HepG2 (cell line): ENCODE data around the gene NAT14. TPM values are rescaled to one million over a fixed set of nuclear protein-coding genes. Genes with fewer than 3 reads are reported as not detected.

Source experiments
- AKNA ChIP-seq: sonication (generic); formaldehyde crosslinking; IDR thresholded peaks from 2 replicates; pipeline ENCODE4 v1.4.0; 2020; ENCODE audit warnings: missing genetic modification reagents, borderline replicate concordance
- CC2D1A ChIP-seq: sonication (generic); formaldehyde crosslinking; IDR thresholded peaks from 2 replicates; pipeline ENCODE4 v1.8.1; 2023; ENCODE audit warnings: mild to moderate bottlenecking, missing genetic modification reagents
- CERS6 ChIP-seq: sonication (generic); formaldehyde crosslinking; IDR thresholded peaks from 2 replicates; pipeline ENCODE4 v1.5.0; 2020; ENCODE audit warnings: missing genetic modification reagents
- FOXA1 ChIP-seq, 2 experiments: fragments of 450-650 bp in 1 of 2; sonication (generic) in 1 of 2; formaldehyde crosslinking in 1 of 2; IDR thresholded peaks; 2 replicates each; pipeline versions ENCODE4 v1.4.0 to v1.6.1; 2016 to 2020; ENCODE audit warnings: missing genetic modification reagents in 1 of 2
- GATA4 ChIP-seq: sonication (generic); IDR thresholded peaks from 2 replicates; pipeline ENCODE4 v1.6.1; 2016; ENCODE audit warnings: antibody characterized with exemption, low read depth, borderline replicate concordance
- HNF4A ChIP-seq: sonication (generic); formaldehyde crosslinking; IDR thresholded peaks from 2 replicates; pipeline ENCODE4 v1.4.0; 2020; ENCODE audit warnings: missing genetic modification reagents
- ISL2 ChIP-seq: sonication (generic); formaldehyde crosslinking; IDR thresholded peaks from 2 replicates; pipeline ENCODE4 v1.5.0; 2020; ENCODE audit warnings: missing genetic modification reagents
- KLF13 ChIP-seq: sonication (generic); formaldehyde crosslinking; IDR thresholded peaks from 2 replicates; pipeline ENCODE4 v1.4.0; 2020; ENCODE audit warnings: mild to moderate bottlenecking, missing genetic modification reagents
- MIER3 ChIP-seq: IDR thresholded peaks from 2 replicates; pipeline ENCODE4 v1.6.1; 2016; ENCODE audit warnings: missing compliant biosample characterization, borderline replicate concordance
- NFIC ChIP-seq: IDR thresholded peaks from 2 replicates; pipeline ENCODE4 v1.6.1; 2012; ENCODE audit warnings: mild to moderate bottlenecking, low read length, inconsistent platforms
- REXO4 ChIP-seq: sonication (generic); formaldehyde crosslinking; IDR thresholded peaks from 2 replicates; pipeline ENCODE4 v1.8.0; 2022; ENCODE audit warnings: missing genetic modification reagents, mild to moderate bottlenecking, borderline replicate concordance
- SATB2 ChIP-seq: sonication (generic); formaldehyde crosslinking; IDR thresholded peaks from 2 replicates; pipeline ENCODE4 v1.5.0; 2020; ENCODE audit warnings: missing genetic modification reagents
- SMYD3 ChIP-seq: sonication (generic); formaldehyde crosslinking; IDR thresholded peaks from 2 replicates; pipeline ENCODE4 v1.8.1; 2023; ENCODE audit warnings: mild to moderate bottlenecking, missing genetic modification reagents
- U2AF1 ChIP-seq: fragments of 200-400 bp; formaldehyde crosslinking; optimal IDR thresholded peaks from 2 replicates; pipeline ENCODE3; 2017; ENCODE audit warnings: mild to moderate bottlenecking, low read depth, low read length
- ZBTB20 ChIP-seq: sonication (generic); formaldehyde crosslinking; IDR thresholded peaks from 2 replicates; pipeline ENCODE4 v1.8.1; 2023; ENCODE audit warnings: missing genetic modification reagents, low read depth, mild to moderate bottlenecking, borderline replicate concordance
- ZBTB44 ChIP-seq: sonication (generic); formaldehyde crosslinking; IDR thresholded peaks from 2 replicates; pipeline ENCODE4 v1.4.0; 2020; ENCODE audit warnings: missing genetic modification reagents
- ZNF503 ChIP-seq: sonication (generic); formaldehyde crosslinking; IDR thresholded peaks from 2 replicates; pipeline ENCODE4 v1.4.0; 2020; ENCODE audit warnings: missing genetic modification reagents
- ZNF572 ChIP-seq: sonication (generic); formaldehyde crosslinking; IDR thresholded peaks from 2 replicates; pipeline ENCODE4 v1.5.1; 2020; ENCODE audit warnings: mild to moderate bottlenecking, missing genetic modification reagents
- ZNF576 ChIP-seq: sonication (generic); formaldehyde crosslinking; IDR thresholded peaks from 2 replicates; pipeline ENCODE4 v1.4.0; 2020; ENCODE audit warnings: mild to moderate bottlenecking, missing genetic modification reagents
- ZNF776 ChIP-seq: sonication (generic); formaldehyde crosslinking; IDR thresholded peaks from 2 replicates; pipeline ENCODE4 v1.4.0; 2020; ENCODE audit warnings: mild to moderate bottlenecking, missing genetic modification reagents
- polyA plus RNA-seq, 8 experiments: library from polyadenylated mRNA; depleted of rRNA in 3 of 8; stranded (reverse) in 7 of 8; unstranded in 1 of 8; fragments of >200 nt; fragmentation: Illumina TruSeq in 4 of 8; extraction: Trizol in 4 of 8; gene quantifications; 2 replicates each; pipeline versions ENCODE4 v1.2.1 to v1.2.3, GENCODE V29; 2011 to 2016; ENCODE audit warnings: low read depth in 4 of 8, missing spikeins in 1 of 8, mixed read lengths in 1 of 8; ENCODE audit not compliant: insufficient read depth in 1 of 8
- total RNA-seq, 5 experiments: library from RNA; depleted of rRNA; stranded (reverse); fragments of >200 nt; fragmentation: Illumina TruSeq; extraction: Trizol; gene quantifications; 2 replicates each; pipeline ENCODE4 v1.2.3, GENCODE V29; 2016; ENCODE audit warnings: low read depth in 1 of 5

Gene NAT14
- total and polyA plus RNA-seq, 2 of the 13 experiments (the other 11 are each of a cell fraction or from before 2014, with no cell fraction given): 20.7 to 22.3 TPM

- TF ChIP-seq SATB2 (CRISPR knock-in tag): no peak
- no peak for TF ChIP-seq NFIC
- TF ChIP-seq ZNF776 (CRISPR knock-in tag): no peak
- no peak for TF ChIP-seq ZNF503 (CRISPR knock-in tag)
- TF ChIP-seq AKNA: no peak
- no peak for TF ChIP-seq FOXA1 (IDR thresholded peaks at IDR 0.05)
- no peak for TF ChIP-seq FOXA1 (CRISPR knock-in tag; IDR thresholded peaks at IDR 0.05)
- TF ChIP-seq ISL2: no peak
- no peak for TF ChIP-seq HNF4A (CRISPR knock-in tag)
- TF ChIP-seq CC2D1A (CRISPR knock-in tag): no peak
- no peak for TF ChIP-seq REXO4 (CRISPR knock-in tag)
- 0 out of 2 replicates have a peak, but pooled peaks have one; percentile 14 for TF ChIP-seq KLF13
- no peak for TF ChIP-seq ZNF576 (CRISPR knock-in tag)
- TF ChIP-seq CERS6 (CRISPR knock-in tag): no peak
- TF ChIP-seq ZBTB44 (CRISPR knock-in tag): 0 out of 2 replicates have a peak, but pooled peaks have one; percentile 18
- no peak for TF ChIP-seq SMYD3 (CRISPR knock-in tag)
- TF ChIP-seq GATA4: no peak
- TF ChIP-seq ZNF572 (CRISPR knock-in tag): no peak
- peak; percentile 25; the same call in 1 of the 2 replicates for TF ChIP-seq MIER3 (CRISPR knock-in tag)
- no peak for TF ChIP-seq U2AF1
- 0 out of 2 replicates have a peak, but pooled peaks have one; percentile 41 for TF ChIP-seq ZBTB20 (CRISPR knock-in tag)
Observed at GRCh38 chr19:55503502-55504251, 18.7 kb downstream of the NAT14 start (continued).
